Panc1 (cell line): Measurements from ENCODE around the gene HIPK4.

Experiments
- CTCF ChIP-seq: fragments of 450-650 bp; IDR thresholded peaks from 2 replicates; pipeline ENCODE4 v1.5.1; 2017; ENCODE audit warnings: mild to moderate bottlenecking
- POLR2AphosphoS5 ChIP-seq: IDR thresholded peaks from 2 replicates; pipeline ENCODE4 v1.6.1; 2012; ENCODE audit warnings: mild to moderate bottlenecking, low read depth, low read length, moderate library complexity
- SIN3A ChIP-seq: IDR thresholded peaks from 2 replicates; pipeline ENCODE4 v1.6.1; 2012; ENCODE audit warnings: low read depth, mild to moderate bottlenecking, low read length, moderate library complexity, borderline replicate concordance; ENCODE audit not compliant: insufficient read depth
- TF ChIP-seq, protein P1 (sequence below), 2 experiments: IDR thresholded peaks; 2 replicates each; pipeline ENCODE4 v1.6.1; 2011 to 2012; ENCODE audit warnings: low read depth in 2 of 2, control low read depth in 1 of 2, low read length in 1 of 2, mild to moderate bottlenecking in 1 of 2, moderate library complexity in 1 of 2; ENCODE audit not compliant: insufficient read depth in 1 of 2

DNA sequence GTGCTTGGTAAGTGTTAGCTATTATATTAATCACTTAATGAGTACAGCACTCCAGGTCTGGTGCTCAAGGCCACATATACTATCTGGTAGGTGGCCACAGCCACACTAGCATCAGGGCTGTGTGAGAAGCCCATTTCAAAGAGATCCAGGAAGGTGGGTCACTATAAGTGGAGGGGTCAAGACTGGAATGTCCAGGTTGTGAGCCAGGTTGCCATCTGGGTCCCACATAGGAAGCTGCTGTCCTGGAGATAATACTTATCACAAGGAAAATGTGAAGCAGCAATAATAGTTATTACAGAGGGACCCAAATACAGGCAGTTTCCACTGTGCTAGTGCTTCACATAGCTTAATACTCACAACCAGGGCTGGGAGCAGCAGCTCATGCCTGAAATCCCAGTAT, 54.9 kb downstream of the HIPK4 start:
- TF ChIP-seq CTCF (no peak), SIN3A (no peak), POLR2AphosphoS5 (no peak)
- TF ChIP-seq, protein P1, sequence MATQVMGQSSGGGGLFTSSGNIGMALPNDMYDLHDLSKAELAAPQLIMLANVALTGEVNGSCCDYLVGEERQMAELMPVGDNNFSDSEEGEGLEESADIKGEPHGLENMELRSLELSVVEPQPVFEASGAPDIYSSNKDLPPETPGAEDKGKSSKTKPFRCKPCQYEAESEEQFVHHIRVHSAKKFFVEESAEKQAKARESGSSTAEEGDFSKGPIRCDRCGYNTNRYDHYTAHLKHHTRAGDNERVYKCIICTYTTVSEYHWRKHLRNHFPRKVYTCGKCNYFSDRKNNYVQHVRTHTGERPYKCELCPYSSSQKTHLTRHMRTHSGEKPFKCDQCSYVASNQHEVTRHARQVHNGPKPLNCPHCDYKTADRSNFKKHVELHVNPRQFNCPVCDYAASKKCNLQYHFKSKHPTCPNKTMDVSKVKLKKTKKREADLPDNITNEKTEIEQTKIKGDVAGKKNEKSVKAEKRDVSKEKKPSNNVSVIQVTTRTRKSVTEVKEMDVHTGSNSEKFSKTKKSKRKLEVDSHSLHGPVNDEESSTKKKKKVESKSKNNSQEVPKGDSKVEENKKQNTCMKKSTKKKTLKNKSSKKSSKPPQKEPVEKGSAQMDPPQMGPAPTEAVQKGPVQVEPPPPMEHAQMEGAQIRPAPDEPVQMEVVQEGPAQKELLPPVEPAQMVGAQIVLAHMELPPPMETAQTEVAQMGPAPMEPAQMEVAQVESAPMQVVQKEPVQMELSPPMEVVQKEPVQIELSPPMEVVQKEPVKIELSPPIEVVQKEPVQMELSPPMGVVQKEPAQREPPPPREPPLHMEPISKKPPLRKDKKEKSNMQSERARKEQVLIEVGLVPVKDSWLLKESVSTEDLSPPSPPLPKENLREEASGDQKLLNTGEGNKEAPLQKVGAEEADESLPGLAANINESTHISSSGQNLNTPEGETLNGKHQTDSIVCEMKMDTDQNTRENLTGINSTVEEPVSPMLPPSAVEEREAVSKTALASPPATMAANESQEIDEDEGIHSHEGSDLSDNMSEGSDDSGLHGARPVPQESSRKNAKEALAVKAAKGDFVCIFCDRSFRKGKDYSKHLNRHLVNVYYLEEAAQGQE (IDR thresholded peaks at IDR 0.05; ENCODE audit: insufficient read depth in 1 of 2, low read depth in 2 of 2, low read length in 1 of 2) = no peak
